Hippocampal formation (tissue), 2 donors: ENCODE measurements around the gene TNFRSF8.

ENCODE experiments used
- DNase-seq, 2 donors: peaks; one replicate each; lab custom pipeline; 2025; lab: John Stamatoyannopoulos, UW

The TNFRSF8 gene

DNA sequence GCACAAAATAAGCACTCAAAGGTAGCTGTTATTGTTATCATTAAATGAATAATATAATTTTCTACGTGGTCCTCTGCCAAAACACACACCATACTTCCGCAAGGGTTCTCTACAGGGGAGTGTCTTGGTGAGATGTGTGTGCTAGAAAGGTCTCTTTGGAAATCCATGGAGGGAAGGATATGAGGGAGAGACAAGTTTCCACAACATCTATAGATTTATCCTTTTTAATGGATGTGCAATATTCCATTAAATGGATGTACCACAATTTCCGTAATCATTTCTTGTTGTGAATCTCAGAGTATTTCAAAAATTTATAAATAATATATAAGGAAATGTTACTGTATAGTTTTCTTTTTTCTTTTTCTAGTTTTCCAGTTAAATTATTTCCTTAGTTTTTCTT is 2.6 kb upstream of the TNFRSF8 start:
- no peak for DNase-seq

DNA sequence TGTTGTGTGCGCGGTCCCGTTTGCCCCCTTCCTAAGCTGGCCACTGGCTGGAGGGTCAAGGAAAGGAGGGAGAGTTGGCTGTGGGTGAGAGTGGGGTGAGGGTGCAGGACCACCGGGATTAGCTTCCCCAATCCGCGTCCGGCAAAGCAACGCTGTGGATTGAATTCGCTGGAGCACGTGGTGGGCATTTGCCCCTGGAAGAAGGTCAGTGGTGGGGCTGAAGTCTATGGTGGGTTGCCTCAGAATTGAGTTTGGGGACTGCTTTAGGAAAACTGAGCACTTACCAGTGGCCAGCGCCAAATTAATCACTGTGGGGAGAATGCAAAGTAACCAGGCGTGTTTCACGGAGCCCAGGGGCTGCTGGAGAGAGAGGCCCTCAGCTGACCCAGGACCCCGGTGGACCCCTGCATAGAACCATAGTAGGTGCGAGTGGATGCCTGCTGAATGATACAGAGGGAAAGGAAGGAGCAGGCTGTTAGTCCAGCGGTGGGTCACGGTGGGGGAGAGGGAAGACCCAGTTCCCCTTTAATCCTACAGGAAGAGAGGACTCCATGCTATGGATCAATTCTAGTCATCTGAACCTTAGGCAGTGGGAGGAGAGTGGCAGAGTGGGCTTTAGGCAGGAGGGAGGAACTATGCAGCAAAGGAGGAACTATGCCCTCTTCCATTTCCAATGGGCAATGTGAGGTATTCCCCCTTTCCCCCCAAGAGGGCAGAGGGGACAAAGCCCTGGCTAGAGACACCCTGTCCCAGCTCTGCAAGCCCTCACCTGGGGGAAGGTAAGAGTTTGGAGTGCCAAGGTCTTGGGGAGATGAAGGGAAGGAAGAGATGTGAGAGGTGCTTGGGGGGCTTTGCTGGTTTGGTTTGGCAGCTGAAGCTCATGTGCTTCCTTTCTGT is 1.2 kb downstream of the TNFRSF8 start:
- no peak for DNase-seq

DNA sequence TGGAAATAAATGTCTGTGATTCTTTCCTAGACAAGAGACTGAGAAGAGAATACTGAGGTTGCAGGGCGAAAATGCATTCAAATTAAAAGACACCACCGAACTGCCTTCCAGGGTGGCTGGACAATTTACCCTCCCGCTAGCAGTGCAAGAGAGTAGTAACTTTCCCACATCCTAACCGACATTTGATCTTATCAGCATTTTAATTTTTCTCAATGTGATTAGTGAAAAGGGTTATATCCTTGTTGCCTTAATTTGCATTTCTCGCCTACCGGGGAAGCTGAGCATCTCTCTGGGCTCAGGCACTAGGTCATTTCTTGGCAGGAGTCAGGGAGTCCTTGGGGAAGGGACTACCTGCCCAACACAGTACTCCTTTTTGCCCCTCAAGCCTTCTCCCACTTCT is 2.8 kb downstream of the TNFRSF8 start:
- DNase-seq, result no peak

GRCh38 chr1:12067900-12068821 is 5.1 kb downstream of the TNFRSF8 start:
- DNase-seq, result no peak

- no peak for DNase-seq
Measured at GRCh38 chr1:12069623-12070244, 6.6 kb downstream of the TNFRSF8 start.

- no peak for DNase-seq
Measured at GRCh38 chr1:12071892-12072291, 8.8 kb downstream of the TNFRSF8 start.

DNA sequence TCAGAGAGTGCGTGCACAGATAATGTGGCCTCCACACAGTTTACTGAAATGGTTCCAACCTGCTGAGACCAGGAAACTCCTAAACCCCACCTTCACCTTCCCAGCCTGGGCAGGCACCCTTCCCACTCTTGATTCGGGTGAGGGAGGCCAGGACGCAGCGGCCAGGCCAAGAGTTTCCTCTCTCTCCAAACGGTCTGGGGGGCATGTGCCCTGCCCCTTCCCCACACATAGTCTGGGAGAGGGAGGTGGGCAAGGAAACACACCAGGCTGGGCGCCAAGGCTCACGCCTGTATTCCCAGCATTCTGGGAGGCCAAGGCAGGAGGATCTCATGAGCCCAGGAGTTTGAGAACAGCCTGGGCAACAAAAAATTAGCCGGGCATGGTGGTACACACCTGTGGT is 9.6 kb downstream of the TNFRSF8 start:
- DNase-seq, result no peak

GRCh38 chr1:12073796-12074195 is 10.7 kb downstream of the TNFRSF8 start:
- DNase-seq, result no peak

- no peak for DNase-seq
Measured at GRCh38 chr1:12075195-12076114, 12.4 kb downstream of the TNFRSF8 start.

GRCh38 chr1:12076425-12077005 is 13.4 kb downstream of the TNFRSF8 start:
- DNase-seq, result no peak

- DNase-seq, result no peak
Measured at GRCh38 chr1:12078575-12078937, 15.5 kb downstream of the TNFRSF8 start.

- no peak for DNase-seq
Measured at GRCh38 chr1:12078938-12079861, 16.1 kb downstream of the TNFRSF8 start.

- no peak for DNase-seq
Measured at GRCh38 chr1:12080156-12080555, 17.1 kb downstream of the TNFRSF8 start.

- no peak for DNase-seq
Measured at GRCh38 chr1:12080773-12081556, 17.9 kb downstream of the TNFRSF8 start.

- DNase-seq, result no peak
Measured at GRCh38 chr1:12081648-12082396, 18.7 kb downstream of the TNFRSF8 start.

DNA sequence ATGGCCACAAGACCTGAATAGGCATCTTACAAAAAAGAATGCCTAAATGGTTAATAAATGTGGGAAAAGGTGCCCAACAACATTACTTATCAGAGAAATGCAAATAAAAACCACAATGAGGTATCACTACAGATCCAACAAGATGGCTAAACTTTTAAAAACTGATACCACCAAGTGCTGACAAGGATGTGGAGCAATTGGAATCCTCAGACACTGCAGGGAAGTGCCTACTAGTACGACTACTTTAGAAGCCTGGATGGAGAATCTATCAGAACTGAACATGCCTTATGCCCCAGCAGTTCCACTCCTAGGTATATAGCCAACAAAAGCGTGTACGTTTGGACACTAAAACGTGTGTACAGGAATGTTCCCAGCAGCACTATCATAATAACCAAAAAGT is 19.9 kb downstream of the TNFRSF8 start:
- DNase-seq, result no peak

DNA sequence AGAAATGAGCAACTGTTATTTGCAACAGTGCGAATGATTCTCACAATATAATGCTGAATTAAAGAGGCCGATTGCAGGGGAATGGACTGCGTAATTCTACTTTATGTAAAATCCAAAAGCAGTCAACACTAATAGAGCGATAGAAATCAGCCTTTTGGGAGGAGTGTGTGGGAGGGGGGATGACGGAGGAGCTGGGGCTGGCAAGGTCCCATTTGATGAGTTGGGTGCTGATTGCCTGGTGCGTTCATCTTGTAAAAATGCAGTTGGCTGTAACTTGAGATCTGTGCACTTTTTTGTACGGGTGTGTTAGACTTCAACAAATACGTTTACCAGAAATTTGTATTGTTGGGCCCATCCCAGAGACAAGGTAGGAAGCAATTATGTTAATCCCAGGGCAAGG is 20.7 kb downstream of the TNFRSF8 start:
- DNase-seq, result no peak

GRCh38 chr1:12085643-12086260 is 22.6 kb downstream of the TNFRSF8 start:
- DNase-seq, result no peak
